ENCODE results near the gene CCDC154.

The CCDC154 gene

DNA sequence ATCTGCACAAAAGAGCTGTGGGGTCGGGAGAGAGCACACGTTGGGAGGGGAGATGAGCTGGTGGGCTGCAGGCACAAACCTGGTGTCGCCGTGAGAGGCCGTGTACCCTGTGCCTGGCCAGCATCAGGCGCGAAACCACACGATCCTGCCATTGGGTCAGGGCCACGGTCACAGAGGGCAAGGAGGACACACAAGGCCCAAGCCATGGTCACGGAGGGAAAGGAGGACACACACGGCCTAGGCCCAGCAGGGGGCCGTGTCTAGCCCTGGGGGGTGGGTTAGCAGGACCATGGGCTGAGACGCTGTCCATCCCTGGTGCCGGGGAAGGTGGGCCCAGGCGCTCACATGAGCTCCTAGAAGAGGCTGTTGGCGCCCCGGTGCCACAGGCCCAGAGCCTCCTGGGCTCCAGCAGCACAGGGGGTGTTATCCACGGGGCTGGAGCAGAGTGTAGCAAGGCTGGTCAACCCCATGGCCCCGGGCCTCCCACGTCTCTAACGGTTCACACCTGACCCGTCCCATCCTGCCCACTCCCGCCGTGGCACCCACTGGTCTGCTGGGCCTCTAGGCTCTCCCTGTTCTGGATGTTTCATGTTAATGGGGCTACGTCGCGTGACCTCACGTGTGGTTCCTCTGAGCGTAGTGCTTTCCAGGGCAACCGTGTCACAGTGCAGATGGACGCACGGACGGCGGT is 7.5 kb upstream of the CCDC154 start:
- no peak overlapping the region for H3K4me3 ChIP-seq (ENCODE audit: low read depth, low read length)
- ChIA-PET CTCF (no interaction called here), POLR2A (no interaction called here)
- H3K4me1 ChIP-seq (ENCODE audit: control insufficient read depth, insufficient read depth, low read length), result no peaks in the 10 kb centered on the region
- peaks cover 0 to 79% of the 10 kb centered on the region in 2 experiments; a peak in 1 of 3 replicates for H3K36me3 ChIP-seq (ENCODE audit: control insufficient read depth in 2 of 2, insufficient read depth in 1 of 2, low read length in 2 of 2)
- H3K9me3 ChIP-seq (ENCODE audit: control insufficient read depth, insufficient read depth, low read depth, low read length), result no peaks in the 10 kb centered on the region
- TF ChIP-seq GLIS2 (tag by site-specific recombination; IDR thresholded peaks at IDR 0.05) (0 out of 2 replicates have a peak, but pooled peaks have one; percentile 20), ZNF561 (tag by site-specific recombination; IDR thresholded peaks at IDR 0.05; ENCODE audit: borderline replicate concordance) (no peak), GLI4 (tag by site-specific recombination; IDR thresholded peaks at IDR 0.05) (no peak), ZNF23 (tag by site-specific recombination; IDR thresholded peaks at IDR 0.05; ENCODE audit: borderline replicate concordance) (no peak), ZBTB8A (tag by site-specific recombination; IDR thresholded peaks at IDR 0.05) (no peak)
- no peak overlapping the region for H3K27ac ChIP-seq (ENCODE audit: extremely low read depth, low read depth, low read length)

DNA sequence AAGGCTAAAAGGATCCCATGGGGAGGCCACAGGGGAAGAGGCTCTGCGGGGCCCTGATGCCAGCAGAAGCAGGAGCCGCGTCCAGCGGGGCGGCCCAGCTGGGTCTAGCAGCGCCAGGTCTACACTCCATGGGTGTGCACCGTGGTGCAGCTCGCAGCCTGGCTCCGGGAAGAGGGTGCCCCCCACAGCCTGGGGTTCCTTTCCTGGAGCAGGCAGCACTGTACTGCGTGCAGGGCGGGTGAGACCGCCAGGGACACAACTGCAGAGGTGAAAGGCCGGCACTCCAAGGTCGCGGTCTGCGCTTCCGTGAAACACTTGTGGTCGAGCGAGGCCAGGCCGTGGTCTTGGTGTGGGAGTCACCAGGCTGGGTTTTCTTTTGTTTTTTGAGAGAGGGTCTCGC is 6.5 kb upstream of the CCDC154 start:
- peaks cover 0 to 78% of the 10 kb centered on the region in 2 experiments; a peak in 1 of 3 replicates for H3K36me3 ChIP-seq (ENCODE audit: control insufficient read depth in 2 of 2, insufficient read depth in 1 of 2, low read length in 2 of 2)
- no peaks in the 10 kb centered on the region for H3K4me1 ChIP-seq (ENCODE audit: control insufficient read depth, insufficient read depth, low read length)

DNA sequence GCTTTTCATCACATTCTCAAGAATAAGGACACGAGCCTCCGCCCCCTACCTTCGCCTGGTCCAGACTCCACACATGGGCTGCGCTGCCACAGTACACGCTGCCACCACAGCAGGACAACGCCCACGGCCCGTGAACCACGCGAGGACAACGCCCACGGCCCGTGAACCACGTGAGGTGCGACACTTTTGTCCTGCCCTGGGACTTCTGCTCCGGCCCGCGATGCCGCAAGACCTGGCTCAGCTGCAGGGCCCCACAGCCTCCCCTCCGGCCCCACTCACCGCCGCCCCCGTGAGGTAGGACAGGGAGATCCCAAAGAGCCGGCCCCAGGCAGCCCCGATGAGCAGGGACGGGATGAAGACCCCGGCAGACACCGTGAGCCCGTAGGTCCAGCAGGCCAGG is 5.9 kb upstream of the CCDC154 start:
- POLR2A ChIA-PET, result no interaction called here
- H3K4me1 ChIP-seq (ENCODE audit: control insufficient read depth, insufficient read depth, low read length), result no peaks in the 10 kb centered on the region
- H3K4me3 ChIP-seq (ENCODE audit: low read depth, low read length), result no peak overlapping the region
- H3K36me3 ChIP-seq (ENCODE audit: control insufficient read depth in 2 of 2, insufficient read depth in 1 of 2, low read length in 2 of 2), result peaks cover 0 to 72% of the 10 kb centered on the region in 2 experiments; a peak in 1 of 3 replicates
- CTCF ChIA-PET, result interaction anchor here (0.7 kb wide), 1 partner anchor 269 kb away, joined by 3 read pairs; no protein-coding TSS in a partner anchor
- H3K27ac ChIP-seq (ENCODE audit: extremely low read depth, low read depth, low read length), result no peak overlapping the region
- H3K9me3 ChIP-seq (ENCODE audit: control insufficient read depth, insufficient read depth, low read depth, low read length), result no peaks in the 10 kb centered on the region
- TF ChIP-seq ZFP3 (tag by site-specific recombination; IDR thresholded peaks at IDR 0.05; ENCODE audit: low read depth), result no peak
- no peak for TF ChIP-seq SP2 (tag by site-specific recombination; IDR thresholded peaks at IDR 0.05)
- peak; percentile 42 for TF ChIP-seq ZFHX2 (tag by site-specific recombination; conservative IDR thresholded peaks at IDR 0.05)
- TF ChIP-seq ZNF2 (tag by site-specific recombination; IDR thresholded peaks at IDR 0.05), result no peak
- TF ChIP-seq ZNF37A (tag by site-specific recombination; IDR thresholded peaks at IDR 0.05), result no peak
- TF ChIP-seq HOXA7 (CRISPR knock-in tag; IDR thresholded peaks at IDR 0.05; ENCODE audit: borderline replicate concordance), result no peak
- TF ChIP-seq ZNF211 (tag by site-specific recombination; IDR thresholded peaks at IDR 0.05; ENCODE audit: low read depth), result no peak
- TF ChIP-seq ZBTB1 (tag by site-specific recombination; IDR thresholded peaks at IDR 0.05), result no peak
- TF ChIP-seq ZBTB8A (tag by site-specific recombination; IDR thresholded peaks at IDR 0.05), result no peak
- TF ChIP-seq ZNF473 (tag by site-specific recombination; IDR thresholded peaks at IDR 0.05), result no peak
- TF ChIP-seq ZNF311 (tag by site-specific recombination; IDR thresholded peaks at IDR 0.05; ENCODE audit: borderline replicate concordance), result no peak
- no peak for TF ChIP-seq GLIS2 (tag by site-specific recombination; IDR thresholded peaks at IDR 0.05)
- TF ChIP-seq ZNF623 (tag by site-specific recombination; IDR thresholded peaks at IDR 0.05), result no peak
- TF ChIP-seq KLF9 (tag by site-specific recombination; IDR thresholded peaks at IDR 0.05; ENCODE audit: low read depth), result no peak
- 0 out of 2 replicates have a peak, but pooled peaks have one; percentile 28 for TF ChIP-seq EGR2 (tag by site-specific recombination; IDR thresholded peaks at IDR 0.05; ENCODE audit: low read depth)
- TF ChIP-seq, protein P1, sequence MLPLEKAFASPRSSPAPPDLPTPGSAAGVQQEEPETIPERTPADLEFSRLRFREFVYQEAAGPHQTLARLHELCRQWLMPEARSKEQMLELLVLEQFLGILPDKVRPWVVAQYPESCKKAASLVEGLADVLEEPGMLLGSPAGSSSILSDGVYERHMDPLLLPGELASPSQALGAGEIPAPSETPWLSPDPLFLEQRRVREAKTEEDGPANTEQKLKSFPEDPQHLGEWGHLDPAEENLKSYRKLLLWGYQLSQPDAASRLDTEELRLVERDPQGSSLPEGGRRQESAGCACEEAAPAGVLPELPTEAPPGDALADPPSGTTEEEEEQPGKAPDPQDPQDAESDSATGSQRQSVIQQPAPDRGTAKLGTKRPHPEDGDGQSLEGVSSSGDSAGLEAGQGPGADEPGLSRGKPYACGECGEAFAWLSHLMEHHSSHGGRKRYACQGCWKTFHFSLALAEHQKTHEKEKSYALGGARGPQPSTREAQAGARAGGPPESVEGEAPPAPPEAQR (tag by site-specific recombination; IDR thresholded peaks at IDR 0.05), result no peak
- TF ChIP-seq BCL11A (tag by site-specific recombination; IDR thresholded peaks at IDR 0.05; ENCODE audit: low read depth), result no peak
- TF ChIP-seq, protein P2, sequence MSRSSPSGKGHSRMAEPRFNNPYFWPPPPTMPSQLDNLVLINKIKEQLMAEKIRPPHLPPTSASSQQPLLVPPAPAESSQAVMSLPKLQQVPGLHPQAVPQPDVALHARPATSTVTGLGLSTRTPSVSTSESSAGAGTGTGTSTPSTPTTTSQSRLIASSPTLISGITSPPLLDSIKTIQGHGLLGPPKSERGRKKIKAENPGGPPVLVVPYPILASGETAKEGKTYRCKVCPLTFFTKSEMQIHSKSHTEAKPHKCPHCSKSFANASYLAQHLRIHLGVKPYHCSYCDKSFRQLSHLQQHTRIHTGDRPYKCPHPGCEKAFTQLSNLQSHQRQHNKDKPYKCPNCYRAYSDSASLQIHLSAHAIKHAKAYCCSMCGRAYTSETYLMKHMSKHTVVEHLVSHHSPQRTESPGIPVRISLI (tag by site-specific recombination; IDR thresholded peaks at IDR 0.05), result no peak
- TF ChIP-seq ZNF600 (tag by site-specific recombination; IDR thresholded peaks at IDR 0.05), result peak; percentile 49; the same call in 1 of the 2 replicates
- no peak for TF ChIP-seq ZNF302 (tag by site-specific recombination; IDR thresholded peaks at IDR 0.05; ENCODE audit: low read depth)
- no peak for TF ChIP-seq FEZF1 (tag by site-specific recombination; IDR thresholded peaks at IDR 0.05)
- TF ChIP-seq ZNF792 (tag by site-specific recombination; IDR thresholded peaks at IDR 0.05), result no peak
- TF ChIP-seq ZBTB48 (tag by site-specific recombination; IDR thresholded peaks at IDR 0.05), result no peak

More for the DNA sequence above, 6.5 kb upstream of the CCDC154 start:
- CTCF ChIA-PET, result interaction anchor here (0.7 kb wide), 1 partner anchor 268 kb away, joined by 3 read pairs; no protein-coding TSS in a partner anchor
- Histone ChIP-seq H3K27ac (ENCODE audit: extremely low read depth, low read depth, low read length) (no peak overlapping the region), H3K4me3 (ENCODE audit: low read depth, low read length) (no peak overlapping the region), H3K9me3 (ENCODE audit: control insufficient read depth, insufficient read depth, low read depth, low read length) (no peaks in the 10 kb centered on the region)
- no peak for TF ChIP-seq ZNF837 (tag by site-specific recombination; IDR thresholded peaks at IDR 0.05)
- TF ChIP-seq ZIC2 (tag by site-specific recombination; IDR thresholded peaks at IDR 0.05), result peak; percentile 62; the same call in 1 of the 2 replicates
- POLR2A ChIA-PET, result no interaction called here

Measured in HEK293 (cell line).